ENCODE results near the gene SPATS2.

SPATS2 gene

GRCh38 chr12:49348781-49349180 lies 18.5 kb upstream of the SPATS2 start:
- H3K4me3 Mint-ChIP-seq = no peak overlapping the region
- DNase-seq (no peak), ATAC-seq (replicated peaks) (no peak)
- peaks cover 73 to 81% of the 10 kb centered on the region in 2 donors for H3K27me3 Mint-ChIP-seq
- no peaks in the 10 kb centered on the region for H3K9me3 Mint-ChIP-seq
- peaks cover 18 to 21% of the 10 kb centered on the region in 2 donors for H3K4me1 Mint-ChIP-seq (ENCODE audit: low read depth in 2 of 2)
- H3K27ac Mint-ChIP-seq = no peak overlapping the region
- H3K36me3 Mint-ChIP-seq (ENCODE audit: insufficient read depth) = peaks cover 7% of the 10 kb centered on the region

- no peak for DNase-seq
- Mint-ChIP-seq H3K27ac (no peak overlapping the region), H3K27me3 (peaks cover 73 to 85% of the 10 kb centered on the region in 2 donors), H3K4me3 (no peak overlapping the region), H3K9me3 (no peaks in the 10 kb centered on the region), H3K4me1 (ENCODE audit: low read depth in 2 of 2) (peaks cover 15 to 18% of the 10 kb centered on the region in 2 donors), H3K36me3 (ENCODE audit: insufficient read depth) (peaks cover 7% of the 10 kb centered on the region)
- ATAC-seq (replicated peaks) = no peak
Observed at GRCh38 chr12:49349266-49349665, 18.0 kb upstream of the SPATS2 start.

DNA sequence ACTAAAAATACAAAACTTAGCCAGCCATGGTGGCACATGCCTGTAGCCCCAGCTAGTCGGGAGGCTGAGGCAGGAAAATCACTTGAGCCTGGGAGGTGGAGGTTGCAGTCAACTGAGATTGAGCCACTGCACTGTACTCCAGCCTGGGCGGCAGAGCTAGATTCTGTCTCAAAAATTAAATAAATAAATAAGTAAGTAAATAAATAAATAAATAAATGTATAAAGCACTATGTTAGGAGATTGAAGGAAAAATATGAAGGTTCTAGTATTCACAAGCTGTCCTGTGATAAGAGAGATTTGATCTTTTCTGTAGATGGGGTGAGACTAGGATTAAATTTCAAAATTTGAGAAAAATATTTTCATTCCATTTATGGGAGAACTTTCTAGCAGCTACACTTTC lies 14.9 kb upstream of the SPATS2 start:
- Mint-ChIP-seq H3K36me3 (ENCODE audit: insufficient read depth) (peaks cover 4% of the 10 kb centered on the region), H3K27me3 (peaks cover 63 to 80% of the 10 kb centered on the region in 2 donors), H3K4me1 (ENCODE audit: low read depth in 2 of 2) (peaks cover under 1% of the 10 kb centered on the region in 2 donors), H3K27ac (no peak overlapping the region), H3K4me3 (no peak overlapping the region), H3K9me3 (no peaks in the 10 kb centered on the region)
- ATAC-seq (replicated peaks) (no peak), DNase-seq (no peak)

- Mint-ChIP-seq H3K27ac (no peak overlapping the region), H3K9me3 (no peaks in the 10 kb centered on the region), H3K4me1 (ENCODE audit: low read depth in 2 of 2) (peaks cover 4 to 6% of the 10 kb centered on the region in 2 donors), H3K4me3 (no peak overlapping the region), H3K36me3 (ENCODE audit: insufficient read depth) (peaks cover 4% of the 10 kb centered on the region), H3K27me3 (peaks cover 50 to 68% of the 10 kb centered on the region in 2 donors)
- DNase-seq (no peak), ATAC-seq (replicated peaks) (no peak)
Observed at GRCh38 chr12:49355913-49356312, 11.3 kb upstream of the SPATS2 start.

DNA sequence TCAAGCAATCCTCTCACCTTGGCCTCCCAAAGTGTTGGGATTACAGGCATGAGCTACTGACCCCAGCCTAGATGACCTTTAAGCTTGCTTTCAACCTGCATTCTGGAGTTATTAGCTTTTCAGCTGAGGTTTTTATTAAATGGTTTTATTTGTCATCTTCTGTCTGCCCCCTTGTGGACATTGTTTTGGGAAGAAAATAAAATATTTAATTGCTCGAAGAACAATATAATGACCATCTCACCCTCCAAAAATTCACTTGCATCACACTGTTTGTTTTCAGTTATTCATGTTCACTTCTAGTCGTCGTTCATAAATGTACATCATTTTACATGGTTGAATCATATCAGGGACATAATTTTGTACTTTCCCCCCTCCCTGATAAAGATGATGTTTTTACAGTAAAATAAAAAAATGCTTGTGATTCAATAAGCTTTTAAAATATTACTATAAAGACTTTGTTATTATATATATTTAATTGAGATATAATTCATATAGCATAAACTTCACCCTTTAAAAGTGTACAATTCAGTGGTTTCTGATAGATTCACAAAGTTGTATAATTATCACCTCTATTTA lies 10.1 kb upstream of the SPATS2 start:
- H3K36me3 Mint-ChIP-seq (ENCODE audit: insufficient read depth) = peaks cover 4% of the 10 kb centered on the region
- peaks cover 38 to 65% of the 10 kb centered on the region in 2 donors for H3K27me3 Mint-ChIP-seq
- H3K27ac Mint-ChIP-seq = no peak overlapping the region
- DNase-seq = no peak
- peaks cover 4 to 6% of the 10 kb centered on the region in 2 donors for H3K4me1 Mint-ChIP-seq (ENCODE audit: low read depth in 2 of 2)
- H3K4me3 Mint-ChIP-seq = no peak overlapping the region
- H3K9me3 Mint-ChIP-seq = no peaks in the 10 kb centered on the region
- no peak for ATAC-seq (replicated peaks)

DNA sequence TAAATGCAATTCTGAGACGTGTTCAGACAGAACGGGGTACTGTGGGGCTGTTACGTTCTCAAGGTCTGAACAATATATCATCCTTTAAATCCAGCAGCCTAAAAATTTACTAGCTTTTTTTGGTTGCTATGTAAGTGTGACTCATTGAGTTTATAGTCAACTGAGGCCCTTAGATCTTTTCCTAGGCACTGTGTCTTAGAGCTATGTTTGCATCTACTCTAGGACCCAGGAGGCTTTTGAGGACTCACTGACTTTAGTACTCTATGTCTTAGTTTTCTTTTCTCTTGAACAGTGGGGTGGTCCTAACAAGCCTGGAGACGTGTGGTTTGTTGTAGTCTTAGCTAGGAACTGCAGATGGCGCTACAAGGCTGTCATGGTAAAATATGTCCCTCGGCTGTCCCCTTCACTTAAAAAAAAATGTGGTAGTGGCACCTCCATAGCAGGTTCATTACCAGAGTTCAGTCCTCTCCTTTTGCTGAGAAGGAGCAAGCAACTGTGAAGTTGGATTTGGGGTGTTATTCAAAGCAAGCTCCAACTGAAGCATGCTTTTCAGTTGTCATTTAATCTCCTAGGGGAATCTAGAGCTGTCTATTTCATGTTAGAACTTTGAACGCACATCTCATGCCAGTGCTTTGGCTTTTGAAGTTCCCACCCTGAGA lies 8.7 kb upstream of the SPATS2 start:
- peaks cover 4% of the 10 kb centered on the region for H3K36me3 Mint-ChIP-seq (ENCODE audit: insufficient read depth)
- H3K4me3 Mint-ChIP-seq = no peak overlapping the region
- H3K4me1 Mint-ChIP-seq (ENCODE audit: low read depth in 2 of 2) = peaks cover 4 to 6% of the 10 kb centered on the region in 2 donors
- peak; percentile 98 for ATAC-seq (replicated peaks)
- DNase-seq = peak; percentile 53 to 61 (median 54)
- no peak overlapping the region for H3K27ac Mint-ChIP-seq
- H3K27me3 Mint-ChIP-seq = peaks cover 24 to 53% of the 10 kb centered on the region in 2 donors
- H3K9me3 Mint-ChIP-seq = no peaks in the 10 kb centered on the region

- ATAC-seq (replicated peaks) = no peak
- Mint-ChIP-seq H3K4me3 (no peak overlapping the region), H3K36me3 (ENCODE audit: insufficient read depth) (peaks cover 4% of the 10 kb centered on the region), H3K9me3 (no peaks in the 10 kb centered on the region), H3K27ac (no peak overlapping the region), H3K27me3 (peaks cover 23 to 46% of the 10 kb centered on the region in 2 donors), H3K4me1 (ENCODE audit: low read depth in 2 of 2) (peaks cover 4 to 6% of the 10 kb centered on the region in 2 donors)
- DNase-seq = no peak
Observed at GRCh38 chr12:49359671-49360070, 7.6 kb upstream of the SPATS2 start.

- peaks cover 16 to 36% of the 10 kb centered on the region in 2 donors for H3K27me3 Mint-ChIP-seq
- ATAC-seq (replicated peaks) (no peak), DNase-seq (no peak)
- H3K4me3 Mint-ChIP-seq = no peak overlapping the region
- peaks cover 9% of the 10 kb centered on the region for H3K36me3 Mint-ChIP-seq (ENCODE audit: insufficient read depth)
- H3K4me1 Mint-ChIP-seq (ENCODE audit: low read depth in 2 of 2) = peaks cover 4 to 6% of the 10 kb centered on the region in 2 donors
- H3K9me3 Mint-ChIP-seq = no peaks in the 10 kb centered on the region
- H3K27ac Mint-ChIP-seq = no peak overlapping the region
Observed at GRCh38 chr12:49362077-49362476, 5.2 kb upstream of the SPATS2 start.

DNA sequence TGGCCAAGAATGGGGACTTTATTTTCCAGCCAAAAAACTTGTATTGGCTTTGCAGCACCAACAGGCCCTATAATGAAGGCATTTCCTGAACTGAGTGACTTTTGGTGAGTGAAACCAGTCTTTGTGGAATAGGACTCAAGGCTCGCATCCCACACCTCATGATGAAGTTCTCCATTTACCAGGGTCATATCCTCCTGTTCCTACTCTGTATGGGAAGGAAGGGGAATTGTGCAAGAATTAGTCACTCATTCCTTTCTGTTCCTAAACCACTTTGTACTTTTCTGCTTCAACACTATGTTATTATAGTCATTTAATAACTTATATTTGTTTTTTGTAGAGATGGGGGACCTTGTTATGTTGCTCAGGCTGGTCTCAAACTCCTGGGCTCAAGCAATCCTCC lies 2.3 kb upstream of the SPATS2 start:
- Mint-ChIP-seq H3K36me3 (ENCODE audit: insufficient read depth) (peaks cover 12% of the 10 kb centered on the region), H3K27ac (no peak overlapping the region), H3K27me3 (peaks cover 0 to 10% of the 10 kb centered on the region in 2 donors), H3K9me3 (no peaks in the 10 kb centered on the region), H3K4me1 (ENCODE audit: low read depth in 2 of 2) (peaks cover 10 to 17% of the 10 kb centered on the region in 2 donors), H3K4me3 (no peak overlapping the region)
- ATAC-seq (replicated peaks) = no peak
- DNase-seq = no peak

DNA sequence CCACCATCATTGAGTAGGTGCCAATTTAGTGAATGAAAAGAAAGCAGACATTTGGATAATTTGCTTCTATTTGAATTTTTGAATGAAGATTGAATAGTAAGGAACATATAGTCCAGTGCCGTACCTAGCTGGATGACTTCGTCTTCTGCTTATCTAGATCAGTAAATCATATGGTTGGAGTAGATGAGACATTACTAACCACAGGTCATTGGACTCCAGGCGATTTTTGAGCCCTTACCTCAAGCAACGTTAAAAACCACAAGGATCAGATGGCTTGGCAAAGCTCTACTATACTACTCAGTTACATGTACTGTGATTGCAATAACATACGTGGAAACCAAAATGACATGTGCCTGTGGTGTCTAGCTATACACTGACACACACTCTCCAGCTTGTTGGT lies 1.7 kb upstream of the SPATS2 start:
- Mint-ChIP-seq H3K27ac (peak overlapping the region in 1 of 2 donors; percentile 56), H3K9me3 (no peaks in the 10 kb centered on the region), H3K36me3 (ENCODE audit: insufficient read depth) (peaks cover 12% of the 10 kb centered on the region), H3K27me3 (peaks cover 0 to 10% of the 10 kb centered on the region in 2 donors), H3K4me1 (ENCODE audit: low read depth in 2 of 2) (peaks cover 11 to 17% of the 10 kb centered on the region in 2 donors), H3K4me3 (peak overlapping the region; percentile 73 to 95)
- ATAC-seq (replicated peaks) = no peak
- DNase-seq = no peak

- ATAC-seq (replicated peaks) (peak; percentile 13), DNase-seq (no peak)
- Mint-ChIP-seq H3K36me3 (ENCODE audit: insufficient read depth) (peaks cover 12% of the 10 kb centered on the region), H3K4me1 (ENCODE audit: low read depth in 2 of 2) (peaks cover 12 to 17% of the 10 kb centered on the region in 2 donors), H3K4me3 (peak overlapping the region; percentile 73 to 95), H3K27me3 (peaks cover 0 to 8% of the 10 kb centered on the region in 2 donors), H3K9me3 (no peaks in the 10 kb centered on the region), H3K27ac (peak overlapping the region; percentile 56 to 94)
Observed at GRCh38 chr12:49366096-49366651, 1.1 kb upstream of the SPATS2 start.

DNA sequence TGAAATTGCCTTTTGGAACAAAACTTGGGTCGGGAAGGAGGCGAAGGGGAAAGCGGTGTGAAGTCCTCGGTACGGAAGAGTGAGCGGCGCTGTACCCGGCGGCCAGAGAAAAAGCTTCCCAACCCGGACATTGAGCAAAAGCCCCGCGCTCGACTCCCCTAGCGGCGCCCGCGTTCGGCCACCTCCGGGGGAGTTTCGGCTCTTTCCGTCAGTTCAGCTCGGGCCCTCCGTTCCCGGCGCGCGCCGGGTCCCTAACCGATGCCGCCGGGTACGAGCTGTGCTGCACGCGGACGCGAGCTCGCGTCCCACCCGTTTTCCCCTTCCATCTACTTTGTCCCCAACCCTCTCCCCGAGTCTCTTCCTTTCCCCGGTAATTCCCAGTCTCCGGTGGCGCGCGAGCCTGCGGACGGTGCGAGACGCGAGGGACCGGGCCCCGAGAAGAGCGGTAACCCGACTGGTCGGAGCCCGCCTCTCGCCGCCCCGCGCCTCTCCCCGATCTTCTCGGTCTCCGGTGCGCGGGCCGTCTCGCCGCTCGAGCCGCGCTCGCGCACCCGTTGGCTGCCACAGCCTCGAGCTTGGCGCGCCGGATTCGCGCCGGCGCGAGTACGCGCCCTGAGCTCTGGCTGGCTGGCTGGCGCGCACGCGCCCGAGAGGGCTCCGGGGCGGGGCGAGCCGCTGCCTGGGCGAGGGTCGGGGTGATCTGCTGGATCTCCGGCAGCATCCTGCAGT lies 446 bp upstream of the SPATS2 start:
- peak; percentile 78 to 85 (median 80) for DNase-seq
- Mint-ChIP-seq H3K4me1 (ENCODE audit: low read depth in 2 of 2) (peaks cover 12 to 17% of the 10 kb centered on the region in 2 donors), H3K4me3 (peak overlapping the region; percentile 73 to 95), H3K9me3 (no peaks in the 10 kb centered on the region), H3K27ac (peak overlapping the region; percentile 56 to 94), H3K36me3 (ENCODE audit: insufficient read depth) (peaks cover 12% of the 10 kb centered on the region), H3K27me3 (peaks cover 0 to 1% of the 10 kb centered on the region in 2 donors)
- ATAC-seq (replicated peaks) = peak; percentile 82

DNA sequence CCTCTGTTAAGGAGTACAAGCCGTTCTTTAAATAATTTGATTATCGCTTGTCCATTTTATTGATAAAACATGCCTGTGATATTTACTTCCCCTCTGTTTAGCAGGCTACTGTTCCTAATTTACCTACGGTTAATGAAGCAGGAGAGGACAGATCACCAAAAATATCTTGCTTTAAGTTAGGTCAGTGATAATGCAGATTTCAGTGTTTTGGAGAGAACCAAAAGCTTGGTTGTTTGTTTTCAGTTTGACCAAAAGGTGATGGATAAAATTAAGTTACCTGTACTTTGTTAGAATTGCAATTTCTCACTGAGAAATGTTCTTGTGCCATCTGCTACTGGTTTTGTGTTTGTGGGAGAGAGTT lies 958 bp downstream of the SPATS2 start:
- H3K4me1 Mint-ChIP-seq (ENCODE audit: low read depth in 2 of 2) = peaks cover 12 to 20% of the 10 kb centered on the region in 2 donors
- H3K36me3 Mint-ChIP-seq (ENCODE audit: insufficient read depth) = peaks cover 12% of the 10 kb centered on the region
- H3K4me3 Mint-ChIP-seq = peak overlapping the region; percentile 73 to 95

More for the DNA sequence above, 958 bp downstream of the SPATS2 start:
- Mint-ChIP-seq H3K9me3 (no peaks in the 10 kb centered on the region), H3K27me3 (no peaks in the 10 kb centered on the region), H3K27ac (peak overlapping the region; percentile 42 to 56)
- DNase-seq (no peak), ATAC-seq (replicated peaks) (no peak)
